ENCODE data around the gene TRPC6. TPM values are rescaled to one million over a fixed set of nuclear protein-coding genes. Genes with fewer than 3 reads are reported as not detected.
"Not testable (repeated sequence)": the region's sequence is repeated elsewhere in the genome, so short reads cannot be mapped to it uniquely, and the experiment has no call there.

Gene TRPC6
- total RNA-seq, 2 donors from 2014 or later: 2.7 TPM

GRCh38 chr11:101466352-101466751, 117.5 kb downstream of the TRPC6 start:
- no peak overlapping the region for H3K27ac ChIP-seq
- H3K36me3 ChIP-seq: peaks cover 4% of the 10 kb centered on the region
- H3K4me1 ChIP-seq (ENCODE audit: control insufficient read depth in 1 of 2, low read depth in 2 of 2): no peaks in the 10 kb centered on the region
- H3K9me3 ChIP-seq: no peaks in the 10 kb centered on the region
- TF ChIP-seq CTCF (IDR thresholded peaks at IDR 0.05): no peak
- DNase-seq (ENCODE audit: low spot score) (no peak), ATAC-seq (ENCODE audit: insufficient number of reproducible peaks, low FRiP score, low read depth) (no peak)
- no peak overlapping the region for H3K4me3 ChIP-seq
- H3K27me3 ChIP-seq (replicated peaks; ENCODE audit: insufficient read depth): no peaks in the 10 kb centered on the region

DNA sequence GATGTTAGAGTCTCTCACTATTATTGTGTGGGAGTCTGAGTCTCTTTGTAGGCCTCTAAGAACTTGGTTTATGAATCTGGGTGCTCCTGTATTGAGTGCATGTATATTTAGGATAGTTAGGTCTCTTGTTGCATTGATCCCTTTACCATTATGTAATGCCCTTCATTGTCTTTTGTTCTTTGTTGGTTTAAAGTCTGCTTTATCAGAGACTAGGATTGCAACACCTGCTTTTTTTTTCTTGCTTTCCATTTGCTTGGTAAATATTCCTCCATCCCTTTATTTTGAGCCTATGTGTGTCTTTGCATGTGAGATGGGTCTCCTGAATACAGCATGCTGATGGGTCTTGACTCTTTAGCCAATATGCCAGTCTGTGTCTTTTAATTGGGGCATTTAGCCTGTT, 119.4 kb downstream of the TRPC6 start:
- H3K27me3 ChIP-seq (replicated peaks; ENCODE audit: insufficient read depth); ATAC-seq (ENCODE audit: insufficient number of reproducible peaks, low FRiP score, low read depth); H3K36me3 ChIP-seq; H3K27ac ChIP-seq; H3K4me1 ChIP-seq (ENCODE audit: control insufficient read depth in 1 of 2, low read depth in 2 of 2); DNase-seq (ENCODE audit: low spot score); H3K9me3 ChIP-seq; H3K4me3 ChIP-seq: not testable (repeated sequence)

DNA sequence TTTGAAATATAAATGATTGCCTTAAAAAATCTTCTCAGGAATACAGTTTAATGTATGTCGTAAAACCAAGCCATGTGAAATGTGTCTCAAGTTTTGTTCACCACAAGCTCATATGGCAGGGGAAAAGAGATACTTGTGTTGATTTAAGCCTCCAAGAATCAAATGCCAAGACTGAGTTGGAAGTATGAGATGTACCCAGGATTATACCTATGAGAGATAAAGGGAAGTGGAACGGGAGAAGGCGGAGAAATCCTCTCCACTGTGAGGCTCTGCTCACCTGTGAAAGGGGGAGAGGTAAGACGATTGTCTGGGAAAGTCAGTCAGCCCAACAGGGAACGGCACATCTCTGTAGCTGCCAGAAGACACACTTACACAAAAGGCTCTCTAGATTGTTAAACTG, 124.8 kb downstream of the TRPC6 start:
- no peak for TF ChIP-seq CTCF (IDR thresholded peaks at IDR 0.05)
- H3K9me3 ChIP-seq: no peaks in the 10 kb centered on the region
- no peak overlapping the region for H3K27ac ChIP-seq
- no peaks in the 10 kb centered on the region for H3K4me1 ChIP-seq (ENCODE audit: control insufficient read depth in 1 of 2, low read depth in 2 of 2)
- H3K27me3 ChIP-seq (replicated peaks; ENCODE audit: insufficient read depth): no peaks in the 10 kb centered on the region
- ATAC-seq (ENCODE audit: insufficient number of reproducible peaks, low FRiP score, low read depth): no peak
- no peak for DNase-seq (ENCODE audit: low spot score)
- no peaks in the 10 kb centered on the region for H3K36me3 ChIP-seq
- no peak overlapping the region for H3K4me3 ChIP-seq

GRCh38 chr11:101458161-101458560, 125.6 kb downstream of the TRPC6 start:
- no peak overlapping the region for H3K4me3 ChIP-seq
- DNase-seq (ENCODE audit: low spot score) (no peak), ATAC-seq (ENCODE audit: insufficient number of reproducible peaks, low FRiP score, low read depth) (no peak)
- H3K9me3 ChIP-seq: no peaks in the 10 kb centered on the region
- no peaks in the 10 kb centered on the region for H3K4me1 ChIP-seq (ENCODE audit: control insufficient read depth in 1 of 2, low read depth in 2 of 2)
- no peaks in the 10 kb centered on the region for H3K27me3 ChIP-seq (replicated peaks; ENCODE audit: insufficient read depth)
- no peak overlapping the region for H3K27ac ChIP-seq
- no peaks in the 10 kb centered on the region for H3K36me3 ChIP-seq
- TF ChIP-seq CTCF (IDR thresholded peaks at IDR 0.05): no peak

- H3K36me3 ChIP-seq: no peaks in the 10 kb centered on the region
These were observed 127.0 kb downstream of the TRPC6 start for GRCh38 chr11:101456812-101457211.

More at GRCh38 chr11:101456812-101457211, 127.0 kb downstream of the TRPC6 start:
- peak; percentile 40 for TF ChIP-seq CTCF (IDR thresholded peaks at IDR 0.05)
- DNase-seq (ENCODE audit: low spot score) (no peak), ATAC-seq (ENCODE audit: insufficient number of reproducible peaks, low FRiP score, low read depth) (no peak)
- no peaks in the 10 kb centered on the region for H3K4me1 ChIP-seq (ENCODE audit: control insufficient read depth in 1 of 2, low read depth in 2 of 2)
- no peak overlapping the region for H3K27ac ChIP-seq
- H3K9me3 ChIP-seq: no peaks in the 10 kb centered on the region
- H3K4me3 ChIP-seq: no peak overlapping the region
- H3K27me3 ChIP-seq (replicated peaks; ENCODE audit: insufficient read depth): no peaks in the 10 kb centered on the region

Measured in thoracic aorta (tissue), 2 donors.